ENCODE data around the gene AFG1L. TPM values are rescaled to one million over a fixed set of nuclear protein-coding genes. Genes with fewer than 3 reads are reported as not detected.
A peak's percentile ranks its signal among the peaks of the same experiment; 100 is the strongest.
"Not testable (repeated sequence)": the region's sequence is repeated elsewhere in the genome, so short reads cannot be mapped to it uniquely, and the experiment has no call there.

AFG1L gene
- total and polyA plus RNA-seq, 11 donors, result 1.9 to 16.6 (median 10.9) TPM

DNA sequence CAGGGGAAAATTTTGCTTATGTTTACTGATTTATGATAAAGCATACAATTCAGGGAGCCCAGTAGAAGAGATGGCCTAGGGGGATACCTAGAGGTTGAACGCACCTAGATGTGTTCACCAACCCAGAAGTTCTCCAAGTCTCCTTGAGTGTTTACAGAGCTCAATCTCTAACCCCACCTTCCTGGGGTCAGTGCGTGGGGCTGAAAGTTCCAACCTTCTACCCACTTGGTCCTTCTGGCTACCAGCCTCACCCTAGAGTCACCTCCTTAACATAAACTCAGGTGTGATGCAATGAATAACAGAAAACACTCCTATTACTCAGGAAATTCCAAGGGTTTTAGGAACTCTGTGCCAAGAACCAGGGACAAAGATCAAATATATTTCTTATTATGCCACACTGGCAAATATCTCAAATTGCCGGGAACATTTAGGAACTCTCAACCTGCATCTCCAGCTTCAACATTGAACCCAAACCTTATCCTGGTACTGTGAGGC, 26.4 kb downstream of the AFG1L start:
- intact Hi-C loops (cut with DNase I), result no loop called here
- TF ChIP-seq, protein P1, sequence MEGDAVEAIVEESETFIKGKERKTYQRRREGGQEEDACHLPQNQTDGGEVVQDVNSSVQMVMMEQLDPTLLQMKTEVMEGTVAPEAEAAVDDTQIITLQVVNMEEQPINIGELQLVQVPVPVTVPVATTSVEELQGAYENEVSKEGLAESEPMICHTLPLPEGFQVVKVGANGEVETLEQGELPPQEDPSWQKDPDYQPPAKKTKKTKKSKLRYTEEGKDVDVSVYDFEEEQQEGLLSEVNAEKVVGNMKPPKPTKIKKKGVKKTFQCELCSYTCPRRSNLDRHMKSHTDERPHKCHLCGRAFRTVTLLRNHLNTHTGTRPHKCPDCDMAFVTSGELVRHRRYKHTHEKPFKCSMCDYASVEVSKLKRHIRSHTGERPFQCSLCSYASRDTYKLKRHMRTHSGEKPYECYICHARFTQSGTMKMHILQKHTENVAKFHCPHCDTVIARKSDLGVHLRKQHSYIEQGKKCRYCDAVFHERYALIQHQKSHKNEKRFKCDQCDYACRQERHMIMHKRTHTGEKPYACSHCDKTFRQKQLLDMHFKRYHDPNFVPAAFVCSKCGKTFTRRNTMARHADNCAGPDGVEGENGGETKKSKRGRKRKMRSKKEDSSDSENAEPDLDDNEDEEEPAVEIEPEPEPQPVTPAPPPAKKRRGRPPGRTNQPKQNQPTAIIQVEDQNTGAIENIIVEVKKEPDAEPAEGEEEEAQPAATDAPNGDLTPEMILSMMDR (IDR thresholded peaks at IDR 0.05), result no peak
- WGBS, 4 donors, result 94 to 100% (median 96%) methylated on average over 3 of the region's 3 CpGs
- no peak for DNase-seq
- Histone ChIP-seq H3K27me3 (no peaks in the 10 kb centered on the region), H3K4me1 (peaks cover 0 to 16% (median 4%) of the 10 kb centered on the region in 12 donors), H3K36me3 (peaks cover 0 to 24% (median 5%) of the 10 kb centered on the region in 9 donors), H3K9me3 (no peaks in the 10 kb centered on the region), H3K4me3 (no peak overlapping the region), H3K27ac (no peak overlapping the region)
- ATAC-seq, result no peak

DNA sequence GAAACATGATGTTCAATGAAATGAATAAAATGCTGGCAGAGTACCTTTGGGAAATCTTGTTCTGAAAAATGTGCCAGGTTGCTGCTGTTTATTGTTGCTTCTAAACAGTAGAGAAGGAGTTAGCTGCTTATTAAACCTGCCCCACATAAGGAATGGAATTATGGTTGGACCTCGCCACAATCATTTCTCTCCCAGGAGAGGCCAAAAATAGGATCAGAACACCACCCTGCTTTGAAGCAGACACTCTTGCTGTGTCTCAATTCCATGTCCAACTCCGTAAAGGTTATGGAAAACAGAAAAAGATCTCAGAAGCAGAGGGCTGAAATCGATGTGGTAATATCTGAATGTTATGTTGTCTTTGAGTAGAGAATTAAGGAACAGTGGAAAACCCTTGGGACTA, 27.9 kb downstream of the AFG1L start:
- H3K4me3 ChIP-seq, result no peak overlapping the region
- ATAC-seq (peak in 3 of 4 donors; percentile 63 to 81 (median 77)), DNase-seq (no peak)
- no peaks in the 10 kb centered on the region for H3K9me3 ChIP-seq
- H3K27me3 ChIP-seq, result no peaks in the 10 kb centered on the region
- WGBS, 4 donors, result 32 to 55% (median 52%) methylated on average over 3 of the region's 3 CpGs
- H3K27ac ChIP-seq, result peak overlapping the region in 7 of 12 donors; percentile 12 to 58 (median 43)
- TF ChIP-seq, protein P1 (IDR thresholded peaks at IDR 0.05), result no peak
- TF ChIP-seq POLR2A (IDR thresholded peaks at IDR 0.05), result no peak
- intact Hi-C loops (cut with DNase I), result no loop called here
- peaks cover 0 to 15% (median 4%) of the 10 kb centered on the region in 12 donors for H3K4me1 ChIP-seq
- peaks cover 0 to 34% (median 14%) of the 10 kb centered on the region in 9 donors for H3K36me3 ChIP-seq

DNA sequence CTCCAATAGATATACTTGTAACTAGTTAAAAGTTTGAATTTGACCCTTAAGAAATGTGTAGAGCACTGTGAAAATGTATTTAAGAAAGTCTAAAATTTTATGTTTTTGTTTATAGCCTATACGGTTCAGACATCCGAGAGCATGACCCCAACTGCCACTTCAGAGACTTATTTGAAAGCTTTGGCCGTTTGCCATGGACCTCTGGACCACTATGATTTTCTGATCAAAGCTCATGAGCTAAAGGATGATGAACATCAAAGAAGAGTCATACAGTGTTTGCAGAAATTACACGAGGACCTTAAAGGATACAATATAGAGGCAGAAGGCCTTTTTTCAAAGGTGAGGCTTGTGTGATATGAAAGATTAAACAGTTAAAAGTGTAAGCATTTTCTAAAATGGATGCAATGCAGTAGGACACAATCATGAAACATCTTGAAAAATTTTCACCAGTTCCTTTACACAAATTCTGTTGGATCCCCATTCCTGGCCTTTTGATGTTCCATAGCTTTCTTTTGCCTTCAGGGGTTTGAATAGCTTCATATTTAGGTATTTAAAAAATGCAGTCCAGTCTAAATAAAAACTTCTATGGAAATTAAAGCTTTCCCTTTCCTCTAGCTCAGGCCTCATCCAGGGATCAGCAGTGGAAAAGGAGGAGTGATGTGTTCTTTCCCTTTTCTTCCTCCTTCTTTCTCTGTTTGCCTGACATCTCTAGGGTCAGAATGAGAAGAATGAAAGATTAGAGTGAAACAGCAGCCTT, 29.0 kb downstream of the AFG1L start:
- intact Hi-C loops (cut with DNase I), result no loop called here
- Histone ChIP-seq H3K4me3 (no peak overlapping the region), H3K4me1 (peaks cover 0 to 15% (median 4%) of the 10 kb centered on the region in 12 donors), H3K27ac (no peak overlapping the region), H3K36me3 (peaks cover 0 to 38% (median 15%) of the 10 kb centered on the region in 9 donors), H3K9me3 (no peaks in the 10 kb centered on the region), H3K27me3 (no peaks in the 10 kb centered on the region)
- TF ChIP-seq, protein P1 (IDR thresholded peaks at IDR 0.05), result no peak
- TF ChIP-seq POLR2A (IDR thresholded peaks at IDR 0.05), result no peak
- 84 to 90% (median 85%) methylated on average over 4 of the region's 4 CpGs for WGBS, 4 donors
- DNase-seq (no peak), ATAC-seq (no peak)

GRCh38 chr6:108330221-108330785, 35.4 kb downstream of the AFG1L start:
- H3K36me3 ChIP-seq, result peaks cover 0 to 21% (median 7%) of the 10 kb centered on the region in 9 donors
- intact Hi-C loops (cut with DNase I); H3K4me3 ChIP-seq; H3K9me3 ChIP-seq; ATAC-seq; H3K27ac ChIP-seq; H3K4me1 ChIP-seq; H3K27me3 ChIP-seq; DNase-seq: not testable (repeated sequence)
- 95 to 99% (median 98%) methylated on average over 7 of the region's 7 CpGs for WGBS, 4 donors

Measured in heart left ventricle (tissue), 16 donors.